Progenitor cell of endocrine pancreas (in vitro differentiated cells): ENCODE measurements around the gene RBKS. TPM values are rescaled to one million over a fixed set of nuclear protein-coding genes. Genes with fewer than 3 reads are reported as not detected.

Experiments
- DNase-seq: peaks from one replicate; pipeline ENCODE4 v3.0.0; 2021; ENCODE audit warnings: low spot score; ENCODE audit not compliant: unreplicated experiment
- H3K27ac Mint-ChIP-seq: 2 replicates; pipeline ENCODE4 v1.8.0; 2021; ENCODE audit warnings: mild to moderate bottlenecking, moderate library complexity, mixed read lengths
- H3K27me3 Mint-ChIP-seq: 2 replicates; pipeline ENCODE4 v1.8.0; 2021; ENCODE audit warnings: mixed read lengths
- H3K36me3 Mint-ChIP-seq: 2 replicates; pipeline ENCODE4 v1.8.0; 2022; ENCODE audit warnings: mixed read lengths; ENCODE audit not compliant: insufficient read depth
- H3K4me1 Mint-ChIP-seq: 2 replicates; pipeline ENCODE4 v1.8.0; 2021; ENCODE audit warnings: low read depth, mixed read lengths
- H3K4me3 Mint-ChIP-seq: 2 replicates; pipeline ENCODE4 v1.8.0; 2021; ENCODE audit warnings: low read depth, mild to moderate bottlenecking, moderate library complexity, mixed read lengths
- H3K9me3 Mint-ChIP-seq: 2 replicates; pipeline ENCODE4 v1.8.0; 2021; ENCODE audit warnings: low read depth, mixed read lengths
- CTCF ChIP-seq: fragments of 200-600 bp; sonication (generic); IDR thresholded peaks from one replicate; pipeline ENCODE4 v1.5.0; 2021; ENCODE audit warnings: antibody characterized with exemption, mild to moderate bottlenecking; ENCODE audit not compliant: unreplicated experiment
- total RNA-seq: library from RNA; stranded (reverse); gene quantifications from 2 replicates; pipeline ENCODE4 v1.2.1, GENCODE V29; 2021

Gene RBKS
- total RNA-seq, 1 donor from 2014 or later: 5.4 TPM

- H3K4me1 Mint-ChIP-seq: peaks cover 4% of the 10 kb centered on the region
- H3K27me3 Mint-ChIP-seq: no peaks in the 10 kb centered on the region
- no peak for TF ChIP-seq CTCF
- peak overlapping the region; percentile 8 for H3K27ac Mint-ChIP-seq
- DNase-seq: no peak
- no peak overlapping the region for H3K4me3 Mint-ChIP-seq
- H3K9me3 Mint-ChIP-seq: no peaks in the 10 kb centered on the region
- H3K36me3 Mint-ChIP-seq: peaks cover 3% of the 10 kb centered on the region
Measured at GRCh38 chr2:27795093-27795834, 94.9 kb downstream of the RBKS start.

GRCh38 chr2:27792759-27793158, 97.4 kb downstream of the RBKS start:
- Mint-ChIP-seq H3K4me3 (no peak overlapping the region), H3K4me1 (peaks cover 2% of the 10 kb centered on the region), H3K36me3 (peaks cover 4% of the 10 kb centered on the region), H3K9me3 (no peaks in the 10 kb centered on the region), H3K27me3 (no peaks in the 10 kb centered on the region), H3K27ac (no peak overlapping the region)
- no peak for DNase-seq
- TF ChIP-seq CTCF: no peak

GRCh38 chr2:27790796-27791195, 99.4 kb downstream of the RBKS start:
- DNase-seq: no peak
- Mint-ChIP-seq H3K9me3 (no peaks in the 10 kb centered on the region), H3K27me3 (no peaks in the 10 kb centered on the region), H3K27ac (no peak overlapping the region), H3K4me3 (no peak overlapping the region), H3K36me3 (peaks cover 3% of the 10 kb centered on the region), H3K4me1 (peaks cover 2% of the 10 kb centered on the region)
- no peak for TF ChIP-seq CTCF

- peaks cover 3% of the 10 kb centered on the region for H3K4me1 Mint-ChIP-seq
- peaks cover 7% of the 10 kb centered on the region for H3K36me3 Mint-ChIP-seq
- no peak for TF ChIP-seq CTCF
- H3K4me3 Mint-ChIP-seq: no peak overlapping the region
- no peak for DNase-seq
- no peaks in the 10 kb centered on the region for H3K27me3 Mint-ChIP-seq
- no peak overlapping the region for H3K27ac Mint-ChIP-seq
- H3K9me3 Mint-ChIP-seq: no peaks in the 10 kb centered on the region
Measured at GRCh38 chr2:27782701-27783100, 107.5 kb downstream of the RBKS start.

- Mint-ChIP-seq H3K9me3 (no peaks in the 10 kb centered on the region), H3K36me3 (peaks cover 7% of the 10 kb centered on the region), H3K27ac (no peak overlapping the region), H3K4me1 (peaks cover 3% of the 10 kb centered on the region), H3K27me3 (no peaks in the 10 kb centered on the region), H3K4me3 (no peak overlapping the region)
- no peak for DNase-seq
- TF ChIP-seq CTCF: no peak
Measured at GRCh38 chr2:27781496-27781895, 108.7 kb downstream of the RBKS start.
